ENCODE measurements around the gene TRAPPC3L. TPM values are rescaled to one million over a fixed set of nuclear protein-coding genes. Genes with fewer than 3 reads are reported as not detected.

The TRAPPC3L gene
- total RNA-seq, 1 experiment from 2014 or later: 0.17 TPM

GRCh38 chr6:116557893-116558292 is 12.4 kb upstream of the TRAPPC3L start:
- DNase-seq (ENCODE audit: low spot score): peak; percentile 76

- no peak for DNase-seq (ENCODE audit: low spot score)
These were observed 11.4 kb upstream of the TRAPPC3L start for GRCh38 chr6:116556814-116557415.

GRCh38 chr6:116556065-116556464 is 10.6 kb upstream of the TRAPPC3L start:
- no peak for DNase-seq (ENCODE audit: low spot score)

- DNase-seq (ENCODE audit: low spot score): no peak
These were observed 8.0 kb upstream of the TRAPPC3L start, which contains the start of gene CALHM4 for GRCh38 chr6:116553451-116553850. Gene CALHM4 (plus strand): TSS chr6:116553751. CDS start chr6:116553794, 43 bp downstream.

- no peak for DNase-seq (ENCODE audit: low spot score)
These were observed 5.3 kb upstream of the TRAPPC3L start for GRCh38 chr6:116550796-116551195.

- DNase-seq (ENCODE audit: low spot score): no peak
These were observed 1.9 kb upstream of the TRAPPC3L start for GRCh38 chr6:116547358-116547757.

GRCh38 chr6:116543149-116543548 is 2.3 kb downstream of the TRAPPC3L start:
- DNase-seq (ENCODE audit: low spot score): no peak

- no peak for DNase-seq (ENCODE audit: low spot score)
These were observed 3.1 kb downstream of the TRAPPC3L start for GRCh38 chr6:116542426-116542825.

GRCh38 chr6:116536216-116536621 is 9.3 kb downstream of the TRAPPC3L start:
- peak; percentile 32 for DNase-seq (ENCODE audit: low spot score)

GRCh38 chr6:116535109-116535508 is 10.4 kb downstream of the TRAPPC3L start:
- no peak for DNase-seq (ENCODE audit: low spot score)

- DNase-seq (ENCODE audit: low spot score): no peak
These were observed 12.1 kb downstream of the TRAPPC3L start for GRCh38 chr6:116533233-116533957.

- DNase-seq (ENCODE audit: low spot score): peak; percentile 65
These were observed 13.6 kb downstream of the TRAPPC3L start for GRCh38 chr6:116531675-116532570.

GRCh38 chr6:116530436-116530835 is 15.0 kb downstream of the TRAPPC3L start:
- DNase-seq (ENCODE audit: low spot score): peak; percentile 76

- DNase-seq (ENCODE audit: low spot score): no peak
These were observed 15.8 kb downstream of the TRAPPC3L start for GRCh38 chr6:116529466-116530290.

- no peak for DNase-seq (ENCODE audit: low spot score)
These were observed 16.7 kb downstream of the TRAPPC3L start for GRCh38 chr6:116528780-116529179.

- no peak for DNase-seq (ENCODE audit: low spot score)
These were observed 17.4 kb downstream of the TRAPPC3L start for GRCh38 chr6:116528133-116528532.

- DNase-seq (ENCODE audit: low spot score): no peak
These were observed 21.2 kb downstream of the TRAPPC3L start for GRCh38 chr6:116524236-116524635.

GRCh38 chr6:116522896-116523295 is 22.6 kb downstream of the TRAPPC3L start:
- no peak for DNase-seq (ENCODE audit: low spot score)

GRCh38 chr6:116518621-116519368 is 26.7 kb downstream of the TRAPPC3L start:
- no peak for DNase-seq (ENCODE audit: low spot score)

- DNase-seq (ENCODE audit: low spot score): no peak
These were observed 30.3 kb downstream of the TRAPPC3L start for GRCh38 chr6:116515141-116515540.

GRCh38 chr6:116514111-116514510 is 31.4 kb downstream of the TRAPPC3L start:
- DNase-seq (ENCODE audit: low spot score): no peak
